MCF 10A (cell line): Measurements from ENCODE around the gene CDCA4. TPM values are rescaled to one million over a fixed set of nuclear protein-coding genes. Genes with fewer than 3 reads are reported as not detected.

Experiments used
- BruUV-seq: library from RNA; stranded (reverse); fragments of 400-500 nt; replicated peaks from 2 replicates; lab custom pipeline; 2021; lab: Mats Ljungman, UMichigan
- CTCF ChIA-PET: fragments of 300-600 bp; sonication (Branson Sonifier 250); formaldehyde crosslinking; extraction: SDS; loops from one replicate; lab custom pipeline; 2021; ENCODE audit warnings: antibody characterized with exemption, inconsistent platforms; lab: Yijun Ruan, JAX
- POLR2A ChIA-PET: fragments of 300-600, 350-650 bp; sonication (Branson Sonifier 250); formaldehyde crosslinking; extraction: SDS; loops from one replicate; lab custom pipeline; 2020; ENCODE audit warnings: antibody characterized with exemption, inconsistent platforms; lab: Yijun Ruan, JAX
- DNase-seq: peaks from one replicate; pipeline ENCODE4 v3.0.0-alpha.2; 2018; ENCODE audit not compliant: unreplicated experiment
- H3K27ac Mint-ChIP-seq: one replicate; pipeline ENCODE4 v1.8.0; 2022; ENCODE audit warnings: mild to moderate bottlenecking, low read depth, mixed read lengths; ENCODE audit not compliant: unreplicated experiment
- H3K27me3 Mint-ChIP-seq: one replicate; pipeline ENCODE4 v1.8.0; 2022; ENCODE audit warnings: mixed read lengths; ENCODE audit not compliant: insufficient read depth, unreplicated experiment
- H3K36me3 Mint-ChIP-seq: one replicate; pipeline ENCODE4 v1.8.0; 2022; ENCODE audit warnings: mild to moderate bottlenecking, moderate library complexity, mixed read lengths; ENCODE audit not compliant: insufficient read depth, unreplicated experiment
- H3K4me1 Mint-ChIP-seq: one replicate; pipeline ENCODE4 v1.8.0; 2022; ENCODE audit warnings: mixed read lengths; ENCODE audit not compliant: insufficient read depth, unreplicated experiment
- H3K4me3 Mint-ChIP-seq: one replicate; pipeline ENCODE4 v1.8.0; 2022; ENCODE audit warnings: mild to moderate bottlenecking, moderate library complexity, mixed read lengths; ENCODE audit not compliant: unreplicated experiment
- H3K9me3 Mint-ChIP-seq: one replicate; pipeline ENCODE4 v1.8.0; 2022; ENCODE audit warnings: mixed read lengths; ENCODE audit not compliant: unreplicated experiment
- CTCF ChIP-seq: fragments of 200-600 bp; IDR thresholded peaks from one replicate; pipeline ENCODE4 v1.8.0; 2022; ENCODE audit warnings: antibody characterized with exemption, mild to moderate bottlenecking; ENCODE audit not compliant: unreplicated experiment
- intact Hi-C: fragments of 100-400 bp; cut with micrococcal nuclease; formaldehyde crosslinking; loops from 2 replicates; pipeline ENCODE4 v1.14.1; 2022
- total RNA-seq: library from RNA; stranded (reverse); gene quantifications from 2 replicates; pipeline ENCODE4 v1.2.3, GENCODE V29; 2022

CDCA4 gene
- total RNA-seq, 1 experiment from 2014 or later, result 33.0 TPM

GRCh38 chr14:105015242-105015641 is 5.6 kb downstream of the CDCA4 start:
- H3K9me3 Mint-ChIP-seq, result no peaks in the 10 kb centered on the region
- intact Hi-C loops, result no loop called here
- TF ChIP-seq CTCF, result no peak
- H3K4me3 Mint-ChIP-seq, result no peak overlapping the region
- BruUV-seq, result no TSS peak
- ChIA-PET POLR2A (interaction anchor here (1.0 to 18.5 kb wide), 6 partner anchors 8 to 72 kb away, joined by 3 to 636 read pairs (median 6); partner anchors contain the start of gene CLBA1), CTCF (interaction anchor here (0.7 to 10.3 kb wide), 4 partner anchors 23 to 72 kb away, joined by 3 to 96 read pairs (median 7); no protein-coding TSS in a partner anchor)
- H3K4me1 Mint-ChIP-seq, result peaks cover 40% of the 10 kb centered on the region
- H3K36me3 Mint-ChIP-seq, result peaks cover 57% of the 10 kb centered on the region
- peak overlapping the region; percentile 86 for H3K27ac Mint-ChIP-seq
- no peaks in the 10 kb centered on the region for H3K27me3 Mint-ChIP-seq
- DNase-seq, result no peak

GRCh38 chr14:105014631-105015030 is 6.3 kb downstream of the CDCA4 start:
- no peak for DNase-seq
- ChIA-PET CTCF (interaction anchor here (0.6 to 10.3 kb wide), 4 partner anchors 24 to 281 kb away, joined by 3 to 96 read pairs (median 7); no protein-coding TSS in a partner anchor), POLR2A (interaction anchor here (1.1 to 18.5 kb wide), 7 partner anchors 8 to 73 kb away, joined by 3 to 636 read pairs (median 4); partner anchors contain the start of gene CLBA1)
- peak overlapping the region; percentile 86 for H3K27ac Mint-ChIP-seq
- peaks cover 57% of the 10 kb centered on the region for H3K36me3 Mint-ChIP-seq
- no peaks in the 10 kb centered on the region for H3K9me3 Mint-ChIP-seq
- no peak for TF ChIP-seq CTCF
- BruUV-seq, result no TSS peak
- no peaks in the 10 kb centered on the region for H3K27me3 Mint-ChIP-seq
- H3K4me3 Mint-ChIP-seq, result no peak overlapping the region
- intact Hi-C loops, result no loop called here
- peaks cover 40% of the 10 kb centered on the region for H3K4me1 Mint-ChIP-seq

GRCh38 chr14:105014032-105014431 is 6.9 kb downstream of the CDCA4 start:
- Mint-ChIP-seq H3K27ac (peak overlapping the region; percentile 86), H3K4me3 (no peak overlapping the region), H3K27me3 (no peaks in the 10 kb centered on the region), H3K36me3 (peaks cover 60% of the 10 kb centered on the region), H3K4me1 (peaks cover 40% of the 10 kb centered on the region), H3K9me3 (no peaks in the 10 kb centered on the region)
- no peak for TF ChIP-seq CTCF
- ChIA-PET POLR2A (interaction anchor here (1.1 to 18.5 kb wide), 6 partner anchors 8 to 74 kb away, joined by 3 to 636 read pairs (median 4); no protein-coding TSS in a partner anchor), CTCF (interaction anchor here (0.6 to 10.3 kb wide), 4 partner anchors 13 to 282 kb away, joined by 3 to 96 read pairs (median 3); no protein-coding TSS in a partner anchor)
- intact Hi-C loops, result no loop called here
- no peak for DNase-seq
- no TSS peak for BruUV-seq

GRCh38 chr14:105013150-105013785 is 7.6 kb downstream of the CDCA4 start:
- no TSS peak for BruUV-seq
- no peak overlapping the region for H3K4me3 Mint-ChIP-seq
- intact Hi-C loops, result no loop called here
- ChIA-PET CTCF (interaction anchor here (1.1 to 10.3 kb wide), 2 partner anchors 12 to 39 kb away, joined by 3 to 96 read pairs; no protein-coding TSS in a partner anchor), POLR2A (interaction anchor here (0.6 to 18.5 kb wide), 4 partner anchors 7 to 41 kb away, joined by 3 to 636 read pairs (median 4); no protein-coding TSS in a partner anchor)
- no peak for DNase-seq
- TF ChIP-seq CTCF, result no peak
- no peaks in the 10 kb centered on the region for H3K27me3 Mint-ChIP-seq
- H3K27ac Mint-ChIP-seq, result peak overlapping the region; percentile 86
- H3K36me3 Mint-ChIP-seq, result peaks cover 65% of the 10 kb centered on the region
- H3K4me1 Mint-ChIP-seq, result peaks cover 40% of the 10 kb centered on the region
- no peaks in the 10 kb centered on the region for H3K9me3 Mint-ChIP-seq
